ENCODE measurements around the gene KCNQ5.

DNA sequence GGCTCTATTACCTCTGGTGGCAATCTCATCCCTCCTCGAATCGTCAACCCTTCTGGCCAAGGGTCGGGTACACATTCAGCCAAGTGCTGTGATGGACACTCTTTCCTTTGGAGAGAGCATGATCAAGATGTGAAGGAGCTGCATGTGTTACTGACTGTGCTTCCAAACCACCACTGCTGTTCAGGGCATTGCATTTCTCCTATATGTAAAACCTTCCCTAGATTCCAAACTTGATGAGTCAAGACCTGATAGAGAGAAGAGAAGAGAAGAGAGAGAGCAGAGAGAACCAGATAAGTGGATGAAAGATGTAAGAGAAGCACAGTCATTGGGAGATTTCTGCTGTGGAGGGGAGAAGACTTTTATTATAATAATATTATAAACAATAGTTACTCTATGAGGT lies 162.2 kb downstream of the KCNQ5 start:
- TF ChIP-seq, protein P1, sequence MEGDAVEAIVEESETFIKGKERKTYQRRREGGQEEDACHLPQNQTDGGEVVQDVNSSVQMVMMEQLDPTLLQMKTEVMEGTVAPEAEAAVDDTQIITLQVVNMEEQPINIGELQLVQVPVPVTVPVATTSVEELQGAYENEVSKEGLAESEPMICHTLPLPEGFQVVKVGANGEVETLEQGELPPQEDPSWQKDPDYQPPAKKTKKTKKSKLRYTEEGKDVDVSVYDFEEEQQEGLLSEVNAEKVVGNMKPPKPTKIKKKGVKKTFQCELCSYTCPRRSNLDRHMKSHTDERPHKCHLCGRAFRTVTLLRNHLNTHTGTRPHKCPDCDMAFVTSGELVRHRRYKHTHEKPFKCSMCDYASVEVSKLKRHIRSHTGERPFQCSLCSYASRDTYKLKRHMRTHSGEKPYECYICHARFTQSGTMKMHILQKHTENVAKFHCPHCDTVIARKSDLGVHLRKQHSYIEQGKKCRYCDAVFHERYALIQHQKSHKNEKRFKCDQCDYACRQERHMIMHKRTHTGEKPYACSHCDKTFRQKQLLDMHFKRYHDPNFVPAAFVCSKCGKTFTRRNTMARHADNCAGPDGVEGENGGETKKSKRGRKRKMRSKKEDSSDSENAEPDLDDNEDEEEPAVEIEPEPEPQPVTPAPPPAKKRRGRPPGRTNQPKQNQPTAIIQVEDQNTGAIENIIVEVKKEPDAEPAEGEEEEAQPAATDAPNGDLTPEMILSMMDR (IDR thresholded peaks at IDR 0.05), result no peak
- TF ChIP-seq POLR2A (IDR thresholded peaks at IDR 0.05) (no peak), POLR2AphosphoS5 (IDR thresholded peaks at IDR 0.05) (no peak), EP300 (IDR thresholded peaks at IDR 0.05) (no peak)
